ENCODE results near the gene CAMK1D. TPM values are rescaled to one million over a fixed set of nuclear protein-coding genes. Genes with fewer than 3 reads are reported as not detected.
"Not testable (repeated sequence)": the region's sequence is repeated elsewhere in the genome, so short reads cannot be mapped to it uniquely, and the experiment has no call there.

CAMK1D gene
- total RNA-seq, 2 experiments from 2014 or later, result 28.8 to 35.3 TPM

DNA sequence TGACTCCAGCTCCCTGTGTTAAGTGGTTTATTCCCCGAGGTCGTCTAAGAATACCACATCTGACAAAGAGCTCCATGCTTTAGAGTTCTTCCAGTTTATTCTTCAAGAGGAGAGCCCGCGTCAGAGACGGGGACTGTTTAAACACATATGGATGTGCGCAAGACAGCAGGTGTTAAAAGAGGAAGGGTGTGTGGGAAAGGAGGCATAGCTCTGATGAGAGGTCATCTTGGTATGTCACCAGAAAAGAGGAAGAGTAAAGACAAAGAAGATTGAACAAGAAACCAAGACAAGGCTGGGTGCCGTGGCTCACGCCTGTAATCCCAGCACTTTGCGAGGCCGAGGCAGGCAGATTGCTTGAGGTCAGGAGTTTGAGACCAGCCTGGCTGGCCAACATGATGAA is 393.4 kb downstream of the CAMK1D start:
- H3K4me3 Mint-ChIP-seq, result no peak overlapping the region
- H3K36me3 Mint-ChIP-seq (ENCODE audit: low read depth), result no peaks in the 10 kb centered on the region
- no peak overlapping the region for H3K4me3 ChIP-seq (ENCODE audit: low read length)
- no peaks in the 10 kb centered on the region for H3K27me3 ChIP-seq (ENCODE audit: control insufficient read depth in 1 of 2, insufficient read depth in 2 of 2, low read length in 2 of 2)
- CTCF ChIA-PET, result no interaction called here
- intact Hi-C loops (cut with DNase I, micrococcal nuclease), result no loop called here
- TF ChIP-seq, protein P1, sequence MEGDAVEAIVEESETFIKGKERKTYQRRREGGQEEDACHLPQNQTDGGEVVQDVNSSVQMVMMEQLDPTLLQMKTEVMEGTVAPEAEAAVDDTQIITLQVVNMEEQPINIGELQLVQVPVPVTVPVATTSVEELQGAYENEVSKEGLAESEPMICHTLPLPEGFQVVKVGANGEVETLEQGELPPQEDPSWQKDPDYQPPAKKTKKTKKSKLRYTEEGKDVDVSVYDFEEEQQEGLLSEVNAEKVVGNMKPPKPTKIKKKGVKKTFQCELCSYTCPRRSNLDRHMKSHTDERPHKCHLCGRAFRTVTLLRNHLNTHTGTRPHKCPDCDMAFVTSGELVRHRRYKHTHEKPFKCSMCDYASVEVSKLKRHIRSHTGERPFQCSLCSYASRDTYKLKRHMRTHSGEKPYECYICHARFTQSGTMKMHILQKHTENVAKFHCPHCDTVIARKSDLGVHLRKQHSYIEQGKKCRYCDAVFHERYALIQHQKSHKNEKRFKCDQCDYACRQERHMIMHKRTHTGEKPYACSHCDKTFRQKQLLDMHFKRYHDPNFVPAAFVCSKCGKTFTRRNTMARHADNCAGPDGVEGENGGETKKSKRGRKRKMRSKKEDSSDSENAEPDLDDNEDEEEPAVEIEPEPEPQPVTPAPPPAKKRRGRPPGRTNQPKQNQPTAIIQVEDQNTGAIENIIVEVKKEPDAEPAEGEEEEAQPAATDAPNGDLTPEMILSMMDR (IDR thresholded peaks at IDR 0.05), result no peak
- no peak for ATAC-seq (ENCODE audit: poor library complexity)
- no peak overlapping the region for H3K27ac ChIP-seq (ENCODE audit: low read depth in 1 of 2, low read length in 2 of 2)
- peak in 1 of 14 experiments; percentile 9 for DNase-seq
- POLR2A ChIA-PET, result no interaction called here
- H3K27ac Mint-ChIP-seq, result no peak overlapping the region
- no peaks in the 10 kb centered on the region for H3K36me3 ChIP-seq (ENCODE audit: insufficient read depth, low read length)
- no peaks in the 10 kb centered on the region for H3K4me1 ChIP-seq (ENCODE audit: insufficient read depth, low read length)
- H3K9me3 Mint-ChIP-seq, result no peaks in the 10 kb centered on the region
- H3K4me1 Mint-ChIP-seq (ENCODE audit: low read depth), result no peaks in the 10 kb centered on the region
- no peaks in the 10 kb centered on the region for H3K9me3 ChIP-seq (ENCODE audit: control insufficient read depth in 1 of 2, insufficient read depth in 1 of 2, low read length in 2 of 2)
- no peaks in the 10 kb centered on the region for H3K27me3 Mint-ChIP-seq

DNA sequence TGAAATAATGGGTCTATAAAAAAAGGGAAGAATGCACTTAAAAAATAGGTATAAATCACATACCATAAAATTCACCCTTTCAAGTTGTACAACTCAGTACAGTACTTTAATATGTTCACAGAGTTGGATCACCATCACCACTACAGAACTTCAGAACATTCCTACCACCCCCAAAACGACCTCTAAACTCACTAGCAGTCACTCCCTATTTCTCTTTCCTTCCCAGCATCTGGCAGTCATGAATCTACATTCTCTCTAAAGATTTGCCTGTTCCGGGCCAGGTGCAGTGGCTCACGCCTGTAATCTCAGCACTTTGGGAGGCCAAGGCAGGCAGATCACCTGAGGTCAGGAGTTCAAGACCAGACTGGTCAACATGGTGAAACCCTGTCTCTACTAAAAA is 394.1 kb downstream of the CAMK1D start:
- H3K9me3 ChIP-seq (ENCODE audit: control insufficient read depth in 1 of 2, insufficient read depth in 1 of 2, low read length in 2 of 2); H3K27ac Mint-ChIP-seq; H3K4me3 ChIP-seq (ENCODE audit: low read length); intact Hi-C loops (cut with DNase I, micrococcal nuclease); H3K9me3 Mint-ChIP-seq; H3K36me3 ChIP-seq (ENCODE audit: insufficient read depth, low read length); ATAC-seq (ENCODE audit: poor library complexity); H3K27ac ChIP-seq (ENCODE audit: low read depth in 1 of 2, low read length in 2 of 2); H3K4me3 Mint-ChIP-seq; H3K27me3 Mint-ChIP-seq; H3K4me1 Mint-ChIP-seq (ENCODE audit: low read depth); H3K4me1 ChIP-seq (ENCODE audit: insufficient read depth, low read length); POLR2A ChIA-PET; H3K27me3 ChIP-seq (ENCODE audit: control insufficient read depth in 1 of 2, insufficient read depth in 2 of 2, low read length in 2 of 2); H3K36me3 Mint-ChIP-seq (ENCODE audit: low read depth); DNase-seq: not testable (repeated sequence)
- CTCF ChIA-PET, result interaction anchor here (0.7 kb wide), 1 partner anchor 804 kb away, joined by 3 read pairs; no protein-coding TSS in a partner anchor

DNA sequence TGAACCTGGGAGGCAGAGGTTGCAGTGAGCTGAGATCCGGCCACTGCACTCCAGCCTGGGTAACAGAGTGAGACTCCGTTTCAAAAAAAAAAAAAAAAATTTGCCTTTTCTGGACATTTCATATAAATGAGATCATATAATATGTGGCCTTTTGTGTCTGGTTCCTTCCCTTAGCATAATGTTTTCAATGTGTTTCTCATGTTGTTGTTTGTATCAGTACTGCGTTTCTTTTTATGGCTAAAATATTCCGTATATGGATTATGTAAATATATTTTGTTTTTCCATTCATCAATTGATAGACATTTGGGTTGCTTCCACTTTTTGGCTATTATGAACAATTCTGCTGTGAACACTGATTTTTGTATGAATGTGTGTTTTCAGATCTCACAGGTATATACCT is 394.6 kb downstream of the CAMK1D start:
- peaks cover 4% of the 10 kb centered on the region for H3K36me3 Mint-ChIP-seq (ENCODE audit: low read depth)
- intact Hi-C loops (cut with DNase I, micrococcal nuclease), result no loop called here
- Histone ChIP-seq H3K4me1 (ENCODE audit: insufficient read depth, low read length) (no peaks in the 10 kb centered on the region), H3K4me3 (ENCODE audit: low read length) (no peak overlapping the region), H3K9me3 (ENCODE audit: control insufficient read depth in 1 of 2, insufficient read depth in 1 of 2, low read length in 2 of 2) (no peaks in the 10 kb centered on the region), H3K27me3 (ENCODE audit: control insufficient read depth in 1 of 2, insufficient read depth in 2 of 2, low read length in 2 of 2) (no peaks in the 10 kb centered on the region), H3K36me3 (ENCODE audit: insufficient read depth, low read length) (no peaks in the 10 kb centered on the region), H3K27ac (ENCODE audit: low read depth in 1 of 2, low read length in 2 of 2) (no peak overlapping the region)
- H3K27ac Mint-ChIP-seq, result no peak overlapping the region
- ATAC-seq (ENCODE audit: poor library complexity), result no peak
- ChIA-PET POLR2A (no interaction called here), CTCF (interaction anchor here (0.7 kb wide), 1 partner anchor 804 kb away, joined by 3 read pairs; no protein-coding TSS in a partner anchor)
- H3K4me3 Mint-ChIP-seq, result no peak overlapping the region
- no peaks in the 10 kb centered on the region for H3K27me3 Mint-ChIP-seq
- no peaks in the 10 kb centered on the region for H3K4me1 Mint-ChIP-seq (ENCODE audit: low read depth)
- TF ChIP-seq, protein P1 (IDR thresholded peaks at IDR 0.05), result no peak
- no peak for DNase-seq
- no peaks in the 10 kb centered on the region for H3K9me3 Mint-ChIP-seq

DNA sequence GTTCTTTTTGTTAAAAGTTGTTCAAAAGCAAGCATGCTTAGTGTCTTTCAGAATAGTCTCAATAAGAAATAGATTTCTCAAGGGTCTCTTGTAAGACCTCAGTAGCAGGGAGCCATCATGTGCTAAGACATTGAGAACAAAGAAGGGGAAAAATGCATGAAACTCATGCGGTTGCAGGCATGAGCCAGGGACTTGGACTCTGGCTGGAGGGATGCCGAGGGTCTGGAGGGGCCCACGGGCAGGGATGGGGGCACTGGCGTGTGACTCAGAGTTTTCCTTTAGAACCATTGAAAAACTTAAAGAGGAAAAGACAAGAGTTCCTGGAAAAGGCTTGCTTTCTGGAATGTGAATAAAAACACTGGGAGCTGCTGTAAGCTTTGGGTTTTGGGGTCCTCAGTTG is 398.8 kb downstream of the CAMK1D start:
- Mint-ChIP-seq H3K27me3 (no peaks in the 10 kb centered on the region), H3K4me1 (ENCODE audit: low read depth) (no peaks in the 10 kb centered on the region), H3K27ac (no peak overlapping the region), H3K4me3 (no peak overlapping the region), H3K36me3 (ENCODE audit: low read depth) (peaks cover 4% of the 10 kb centered on the region), H3K9me3 (no peaks in the 10 kb centered on the region)
- DNase-seq (no peak), ATAC-seq (ENCODE audit: poor library complexity) (no peak)
- Histone ChIP-seq H3K27me3 (ENCODE audit: control insufficient read depth in 1 of 2, insufficient read depth in 2 of 2, low read length in 2 of 2) (no peaks in the 10 kb centered on the region), H3K4me1 (ENCODE audit: insufficient read depth, low read length) (no peaks in the 10 kb centered on the region), H3K27ac (ENCODE audit: low read depth in 1 of 2, low read length in 2 of 2) (no peak overlapping the region), H3K4me3 (ENCODE audit: low read length) (no peak overlapping the region), H3K36me3 (ENCODE audit: insufficient read depth, low read length) (peaks cover 3% of the 10 kb centered on the region), H3K9me3 (ENCODE audit: control insufficient read depth in 1 of 2, insufficient read depth in 1 of 2, low read length in 2 of 2) (no peaks in the 10 kb centered on the region)
- ChIA-PET CTCF (no interaction called here), POLR2A (no interaction called here)
- intact Hi-C loops (cut with DNase I, micrococcal nuclease), result no loop called here
- TF ChIP-seq, protein P1 (IDR thresholded peaks at IDR 0.05), result no peak

Measured in CD4-positive, alpha-beta T cell (primary cell).